ENCODE results near the gene NTN3.

Gene NTN3

GRCh38 chr16:2515180-2515851, 44.2 kb downstream of the NTN3 start:
- DNase-seq, result no peak

DNA sequence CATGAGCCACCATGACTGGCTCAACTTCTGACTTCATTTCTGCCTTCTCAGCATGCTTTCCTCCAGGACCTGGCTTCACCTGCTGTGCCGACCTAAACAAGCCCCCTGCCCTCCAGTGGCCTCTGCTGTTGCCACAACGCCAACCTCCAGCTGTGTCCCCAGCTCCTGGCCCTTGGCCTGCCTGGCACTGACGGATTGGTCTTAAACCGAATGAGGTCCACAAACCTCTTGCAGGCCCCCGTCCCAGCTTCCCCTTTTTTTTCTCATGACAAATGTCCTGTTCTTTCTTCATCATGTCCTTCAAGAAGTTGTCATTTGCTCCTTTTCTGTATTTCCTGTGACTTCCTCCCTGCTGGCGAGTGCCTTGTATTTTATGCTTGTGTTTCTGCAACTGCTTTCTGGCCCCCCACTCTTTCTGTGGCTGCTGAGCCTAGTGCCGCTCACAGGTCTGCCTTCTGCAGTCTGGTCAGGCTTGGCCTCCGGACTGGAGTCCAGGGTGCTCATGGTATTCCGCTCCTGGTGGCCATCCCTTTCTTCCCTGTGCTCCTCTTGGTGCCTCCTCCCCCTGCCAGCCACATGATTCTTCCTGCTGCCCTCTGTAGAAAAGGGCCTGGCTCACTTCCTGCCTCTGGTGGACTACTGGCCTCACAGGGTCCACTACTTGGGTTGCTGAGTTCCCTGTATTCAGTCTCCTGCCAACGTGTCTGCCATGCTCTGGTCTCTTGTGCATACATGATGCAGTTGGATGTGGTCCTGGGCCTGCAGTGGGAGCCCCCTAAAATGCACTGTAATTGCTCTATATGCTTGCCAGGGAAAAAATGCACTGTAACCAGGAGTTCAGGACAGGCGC, 45.5 kb downstream of the NTN3 start:
- DNase-seq, result no peak

DNA sequence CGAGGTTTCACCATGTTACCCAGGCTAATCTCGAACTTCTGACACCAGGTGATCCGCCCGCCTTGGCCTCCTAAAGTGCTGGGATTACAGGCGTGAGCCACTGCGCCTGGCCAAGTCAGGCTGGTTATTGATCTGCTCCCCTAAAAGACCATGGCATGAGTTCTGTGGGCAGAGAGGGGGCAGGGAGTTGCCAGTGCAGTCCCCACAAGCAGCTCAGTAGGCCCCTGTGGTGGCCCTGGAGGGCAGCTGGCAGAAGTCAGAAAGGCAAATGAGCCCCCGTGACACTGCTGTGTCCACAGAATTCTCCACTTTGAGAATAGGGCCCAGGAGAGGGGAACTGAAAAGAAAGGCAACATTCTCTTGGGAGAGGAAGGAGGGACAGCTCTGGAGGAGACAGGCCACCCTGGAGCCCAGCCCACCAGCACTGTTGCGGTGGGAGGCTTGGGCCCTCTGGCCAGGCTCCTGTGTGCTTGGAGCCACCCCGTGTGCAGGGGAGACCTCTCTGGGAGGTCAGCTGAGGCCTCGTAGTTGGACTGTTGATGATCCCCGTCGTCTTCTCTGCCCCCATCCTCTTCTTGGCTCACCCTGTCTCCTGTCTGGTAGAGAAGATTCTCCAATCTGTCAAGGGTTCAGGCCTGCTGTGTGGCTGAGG, 47.0 kb downstream of the NTN3 start:
- DNase-seq, result no peak

DNA sequence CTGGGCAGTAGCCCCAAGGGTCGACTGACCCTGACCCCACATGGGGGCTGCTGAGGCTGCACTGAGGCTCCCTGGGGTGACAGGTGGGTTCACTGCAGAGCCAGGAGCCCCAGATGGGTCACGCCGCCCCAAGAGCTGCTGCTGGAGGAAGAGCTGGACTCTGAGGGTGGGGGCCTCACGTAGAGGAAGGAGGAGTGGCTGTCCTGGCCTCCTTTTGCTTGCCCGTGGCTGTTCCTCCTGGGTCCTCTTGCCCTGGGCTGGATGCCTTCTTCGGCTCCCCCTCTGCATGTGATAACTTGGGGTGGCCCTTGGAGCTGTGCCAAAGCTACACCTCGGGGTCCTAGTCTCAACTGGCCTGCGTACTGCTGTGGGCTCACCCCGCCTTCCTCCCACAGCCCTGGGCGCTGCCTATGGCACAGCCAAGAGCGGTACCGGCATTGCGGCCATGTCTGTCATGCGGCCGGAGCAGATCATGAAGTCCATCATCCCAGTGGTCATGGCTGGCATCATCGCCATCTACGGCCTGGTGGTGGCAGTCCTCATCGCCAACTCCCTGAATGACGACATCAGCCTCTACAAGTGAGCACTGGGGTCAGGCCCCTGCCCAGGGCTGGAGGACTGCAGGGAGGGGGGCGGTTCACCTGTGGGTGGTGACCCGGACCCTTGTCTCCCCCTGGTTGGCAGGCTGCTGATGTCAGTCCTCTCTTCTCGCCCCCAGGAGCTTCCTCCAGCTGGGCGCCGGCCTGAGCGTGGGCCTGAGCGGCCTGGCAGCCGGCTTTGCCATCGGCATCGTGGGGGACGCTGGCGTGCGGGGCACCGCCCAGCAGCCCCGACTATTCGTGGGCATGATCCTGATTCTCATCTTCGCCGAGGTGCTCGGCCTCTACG, 48.0 kb downstream of the NTN3 start:
- DNase-seq, result no peak

DNA sequence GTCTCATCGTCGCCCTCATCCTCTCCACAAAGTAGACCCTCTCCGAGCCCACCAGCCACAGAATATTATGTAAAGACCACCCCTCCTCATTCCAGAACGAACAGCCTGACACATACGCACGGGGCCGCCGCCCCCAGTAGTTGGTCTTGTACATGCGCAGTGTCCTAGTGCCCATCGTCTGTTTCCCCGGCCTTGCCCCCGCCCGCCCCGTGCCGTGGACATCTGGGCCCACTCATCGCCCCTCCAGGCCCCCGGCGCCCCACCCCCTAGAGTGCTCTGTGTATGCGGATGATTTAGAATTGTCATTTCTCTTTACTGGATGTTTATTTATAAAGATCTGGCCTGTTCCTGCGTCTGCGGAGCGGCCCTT, 48.6 kb downstream of the NTN3 start:
- DNase-seq, result no peak

- peak; percentile 93 for DNase-seq
These were observed 49.1 kb downstream of the NTN3 start, which contains the start of gene AMDHD2 for GRCh38 chr16:2520097-2520783. TSS of gene AMDHD2 (plus strand) at chr16:2520371. CDS start at chr16:2520459, 88 bp downstream.

DNA sequence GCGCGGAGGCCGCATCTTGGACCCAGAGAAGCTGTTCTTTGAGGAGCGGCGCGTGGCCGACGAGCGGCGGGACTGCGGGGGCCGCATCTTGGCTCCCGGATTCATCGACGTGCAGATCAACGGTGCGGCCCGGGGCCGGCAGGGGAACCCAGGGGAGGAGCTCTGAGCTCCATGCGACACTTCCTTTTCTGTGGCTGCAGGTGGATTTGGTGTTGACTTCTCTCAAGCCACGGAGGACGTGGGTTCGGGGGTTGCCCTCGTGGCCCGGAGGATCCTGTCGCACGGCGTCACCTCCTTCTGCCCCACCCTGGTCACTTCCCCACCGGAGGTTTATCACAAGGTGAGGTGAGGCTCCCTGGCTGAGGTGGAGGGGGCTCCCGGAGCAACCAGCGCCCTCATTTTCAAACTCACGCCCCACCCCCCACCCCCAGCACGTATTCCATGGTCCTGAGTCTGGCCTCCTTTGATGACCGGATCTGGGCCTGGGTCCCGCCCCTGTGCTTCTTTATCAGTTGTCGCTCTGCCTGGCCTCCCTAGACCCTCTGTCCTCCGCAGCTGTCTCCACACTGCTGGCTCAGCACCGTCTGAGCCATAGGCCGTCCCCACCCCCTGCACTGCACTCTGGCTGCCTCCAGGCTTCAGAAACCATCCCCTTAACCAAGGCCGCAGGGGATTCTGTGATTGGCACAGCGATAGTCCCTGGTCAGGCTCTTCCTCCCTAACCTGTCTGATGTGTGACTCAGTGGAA, 49.9 kb downstream of the NTN3 start:
- peak; percentile 65 for DNase-seq
